ENCODE measurements around the gene MAD1L1. TPM values are rescaled to one million over a fixed set of nuclear protein-coding genes. Genes with fewer than 3 reads are reported as not detected.
A peak's percentile ranks its signal among the peaks of the same experiment; 100 is the strongest.

The MAD1L1 gene
- total RNA-seq, 2 experiments from 2014 or later: 157 to 160 TPM

- ATAC-seq (ENCODE audit: poor library complexity) (peak; percentile 67), DNase-seq (peak in 11 of 14 experiments; percentile 4 to 61 (median 33))
- peak; percentile 20 for TF ChIP-seq CTCF (IDR thresholded peaks at IDR 0.05)
- POLR2A ChIA-PET: interaction anchor here (1.2 to 1.6 kb wide), 4 partner anchors 11 to 173 kb away, joined by 3 to 5 read pairs (median 3); no protein-coding TSS in a partner anchor
- H3K9me3 ChIP-seq (ENCODE audit: control insufficient read depth in 1 of 2, insufficient read depth in 1 of 2, low read length in 2 of 2): peaks cover 0 to 3% of the 10 kb centered on the region in 2 experiments
- H3K4me3 ChIP-seq (ENCODE audit: low read length): no peak overlapping the region
- Mint-ChIP-seq H3K27ac (peak overlapping the region; percentile 73), H3K4me1 (ENCODE audit: low read depth) (peaks cover 49% of the 10 kb centered on the region), H3K36me3 (ENCODE audit: low read depth) (no peaks in the 10 kb centered on the region), H3K9me3 (no peaks in the 10 kb centered on the region), H3K4me3 (peak overlapping the region; percentile 25), H3K27me3 (no peaks in the 10 kb centered on the region)
- CTCF ChIA-PET: no interaction called here
- peaks cover 35% of the 10 kb centered on the region for H3K4me1 ChIP-seq (ENCODE audit: insufficient read depth, low read length)
- no peaks in the 10 kb centered on the region for H3K36me3 ChIP-seq (ENCODE audit: insufficient read depth, low read length)
- no peaks in the 10 kb centered on the region for H3K27me3 ChIP-seq (ENCODE audit: control insufficient read depth in 1 of 2, insufficient read depth in 2 of 2, low read length in 2 of 2)
- peak overlapping the region in 1 of 2 donors; percentile 32 for H3K27ac ChIP-seq (ENCODE audit: low read depth in 1 of 2, low read length in 2 of 2)
- intact Hi-C loops (cut with DNase I, micrococcal nuclease): loop anchor here in 1 of 2 experiments (5.0 kb wide), 1 partner anchor 293 kb away; no protein-coding TSS in a partner anchor
Measured at GRCh38 chr7:2099048-2099957, 133.4 kb downstream of the MAD1L1 start.

DNA sequence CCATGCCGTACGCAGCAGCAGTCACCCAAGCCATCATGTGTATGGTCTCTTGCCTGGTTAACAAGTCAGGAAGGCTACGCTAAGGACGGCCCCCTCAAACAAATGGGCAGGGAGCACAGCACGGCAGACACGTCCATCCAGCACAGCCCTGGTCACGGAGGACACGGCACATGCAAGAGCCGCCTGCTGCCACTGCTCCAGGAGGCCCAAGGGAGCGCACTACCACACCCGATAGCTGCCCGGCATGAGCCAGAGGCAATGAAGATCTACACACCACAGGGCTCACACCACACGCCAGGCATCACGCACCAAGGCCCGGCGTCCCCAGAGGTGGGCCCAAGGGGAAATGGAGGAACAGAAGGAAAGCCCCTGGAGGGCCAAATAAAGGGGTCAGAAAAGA lies 134.2 kb downstream of the MAD1L1 start:
- H3K27me3 Mint-ChIP-seq: no peaks in the 10 kb centered on the region
- H3K4me1 Mint-ChIP-seq (ENCODE audit: low read depth): peaks cover 40% of the 10 kb centered on the region
- H3K36me3 Mint-ChIP-seq (ENCODE audit: low read depth): no peaks in the 10 kb centered on the region
- Histone ChIP-seq H3K27me3 (ENCODE audit: control insufficient read depth in 1 of 2, insufficient read depth in 2 of 2, low read length in 2 of 2) (no peaks in the 10 kb centered on the region), H3K9me3 (ENCODE audit: control insufficient read depth in 1 of 2, insufficient read depth in 1 of 2, low read length in 2 of 2) (peaks cover 0 to 5% of the 10 kb centered on the region in 2 experiments), H3K4me3 (ENCODE audit: low read length) (no peak overlapping the region), H3K4me1 (ENCODE audit: insufficient read depth, low read length) (peaks cover 30% of the 10 kb centered on the region), H3K27ac (ENCODE audit: low read depth in 1 of 2, low read length in 2 of 2) (no peak overlapping the region), H3K36me3 (ENCODE audit: insufficient read depth, low read length) (peaks cover 2% of the 10 kb centered on the region)
- CTCF ChIA-PET: no interaction called here
- ATAC-seq (ENCODE audit: poor library complexity) (no peak), DNase-seq (no peak)
- intact Hi-C loops (cut with DNase I, micrococcal nuclease): loop anchor here in 1 of 2 experiments (5.0 kb wide), 1 partner anchor 294 kb away; no protein-coding TSS in a partner anchor
- H3K9me3 Mint-ChIP-seq: no peaks in the 10 kb centered on the region
- H3K4me3 Mint-ChIP-seq: no peak overlapping the region
- POLR2A ChIA-PET: interaction anchor here (1.1 to 1.3 kb wide), 2 partner anchors 11 to 13 kb away, joined by 3 to 5 read pairs; no protein-coding TSS in a partner anchor
- TF ChIP-seq CTCF (IDR thresholded peaks at IDR 0.05): no peak
- peak overlapping the region; percentile 73 for H3K27ac Mint-ChIP-seq

DNA sequence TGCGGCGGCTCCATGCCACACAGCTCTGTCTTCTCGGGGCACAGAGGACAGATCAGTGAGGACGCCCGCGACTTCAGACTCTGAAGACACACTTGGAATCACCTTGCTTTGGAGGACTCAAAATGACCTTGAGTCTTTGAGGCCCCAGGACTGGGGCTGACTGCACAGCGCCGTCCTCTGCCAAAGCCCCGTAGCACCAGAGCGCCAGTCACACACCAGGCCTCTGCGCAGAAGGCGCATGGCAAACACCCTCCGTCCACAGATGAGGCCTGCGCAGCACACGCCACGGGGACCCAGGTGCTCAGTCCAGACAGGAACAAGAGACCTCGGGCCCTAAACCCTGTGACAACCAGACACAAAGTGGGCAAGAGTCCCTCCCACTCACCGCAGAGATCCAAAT lies 134.7 kb downstream of the MAD1L1 start:
- no peaks in the 10 kb centered on the region for H3K9me3 Mint-ChIP-seq
- H3K4me3 Mint-ChIP-seq: no peak overlapping the region
- H3K27me3 Mint-ChIP-seq: no peaks in the 10 kb centered on the region
- Histone ChIP-seq H3K9me3 (ENCODE audit: control insufficient read depth in 1 of 2, insufficient read depth in 1 of 2, low read length in 2 of 2) (peaks cover 0 to 5% of the 10 kb centered on the region in 2 experiments), H3K27me3 (ENCODE audit: control insufficient read depth in 1 of 2, insufficient read depth in 2 of 2, low read length in 2 of 2) (no peaks in the 10 kb centered on the region), H3K4me1 (ENCODE audit: insufficient read depth, low read length) (peaks cover 30% of the 10 kb centered on the region), H3K36me3 (ENCODE audit: insufficient read depth, low read length) (peaks cover 2% of the 10 kb centered on the region), H3K4me3 (ENCODE audit: low read length) (no peak overlapping the region), H3K27ac (ENCODE audit: low read depth in 1 of 2, low read length in 2 of 2) (no peak overlapping the region)
- intact Hi-C loops (cut with DNase I, micrococcal nuclease): loop anchor here in 1 of 2 experiments (5.0 kb wide), 1 partner anchor 294 kb away; no protein-coding TSS in a partner anchor
- CTCF ChIA-PET: no interaction called here
- POLR2A ChIA-PET: interaction anchor here (1.1 kb wide), 1 partner anchor 13 kb away, joined by 5 read pairs; no protein-coding TSS in a partner anchor
- peaks cover 40% of the 10 kb centered on the region for H3K4me1 Mint-ChIP-seq (ENCODE audit: low read depth)
- ATAC-seq (ENCODE audit: poor library complexity) (no peak), DNase-seq (no peak)
- no peak for TF ChIP-seq CTCF (IDR thresholded peaks at IDR 0.05)
- peak overlapping the region; percentile 73 for H3K27ac Mint-ChIP-seq
- no peaks in the 10 kb centered on the region for H3K36me3 Mint-ChIP-seq (ENCODE audit: low read depth)
